Measurements from ENCODE around the gene KCNAB1.
"Not testable (repeated sequence)": the region's sequence is repeated elsewhere in the genome, so short reads cannot be mapped to it uniquely, and the experiment has no call there.

The KCNAB1 gene

GRCh38 chr3:156180077-156180476 is 59.7 kb downstream of the KCNAB1 start:
- no peak for DNase-seq

- DNase-seq: no peak
Measured at GRCh38 chr3:156181509-156181908, 61.1 kb downstream of the KCNAB1 start.

DNA sequence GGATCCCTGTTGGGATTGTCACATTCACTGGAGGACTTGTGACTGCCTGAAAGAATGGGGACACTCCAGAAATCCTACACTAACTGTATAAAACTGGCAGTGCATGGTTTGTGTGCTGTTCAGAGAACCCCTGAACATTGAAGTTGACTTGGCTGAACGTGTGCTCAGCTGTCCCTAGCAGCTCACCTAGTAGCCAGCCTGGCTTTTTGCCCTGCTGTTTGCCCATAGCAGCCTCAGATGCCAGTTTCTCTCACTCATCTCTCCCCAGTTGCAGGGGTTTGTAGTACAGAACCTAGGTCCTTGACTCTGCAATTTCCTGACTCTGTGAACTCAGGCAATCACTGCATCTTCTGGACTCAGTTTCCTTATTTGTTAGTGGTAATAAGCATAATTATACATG is 63.0 kb downstream of the KCNAB1 start:
- no peak for DNase-seq

- DNase-seq: no peak
Measured at GRCh38 chr3:156184156-156184555, 63.8 kb downstream of the KCNAB1 start.

GRCh38 chr3:156187146-156187769 is 66.9 kb downstream of the KCNAB1 start:
- no peak for DNase-seq

- no peak for DNase-seq
Measured at GRCh38 chr3:156188757-156189156, 68.4 kb downstream of the KCNAB1 start.

DNA sequence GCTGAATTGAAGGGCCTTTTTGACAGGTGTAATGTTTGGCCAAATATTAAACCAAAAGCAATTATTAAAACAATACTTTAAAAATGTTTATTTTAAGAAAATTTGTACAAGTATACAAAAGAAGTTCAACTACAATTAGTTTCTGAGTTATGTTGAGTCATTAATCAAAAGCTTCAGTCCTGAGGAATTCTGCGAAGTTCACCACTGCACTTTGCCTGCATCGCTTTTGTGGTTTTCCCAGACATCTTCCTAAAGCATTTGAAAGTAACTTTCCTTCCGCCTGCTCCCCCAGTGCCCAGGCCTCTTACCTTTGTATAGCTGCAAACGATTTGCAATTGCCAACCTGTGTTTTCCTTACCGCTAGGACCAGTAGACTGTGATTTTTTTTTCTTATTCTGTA is 69.5 kb downstream of the KCNAB1 start:
- DNase-seq: no peak

DNA sequence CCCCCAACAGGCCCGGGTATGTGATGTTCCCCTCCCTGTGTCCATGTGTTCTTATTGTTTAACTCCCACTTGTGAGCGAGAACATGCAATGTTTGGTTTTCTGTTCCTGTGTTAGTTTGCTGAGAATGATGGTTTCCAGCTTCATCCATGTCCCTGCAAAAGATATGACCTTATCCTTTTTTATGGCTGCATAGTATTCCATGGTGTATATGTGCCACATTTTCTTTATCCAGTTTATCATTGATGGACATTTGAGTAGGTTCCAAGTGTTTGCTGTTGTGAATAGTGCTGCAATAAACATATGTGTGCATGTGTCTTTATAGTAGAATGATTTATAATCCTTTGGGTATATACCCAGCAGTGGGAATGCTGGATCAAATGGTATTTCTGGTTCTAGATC is 74.6 kb downstream of the KCNAB1 start:
- DNase-seq: not testable (repeated sequence)

GRCh38 chr3:156197152-156197551 is 76.8 kb downstream of the KCNAB1 start:
- DNase-seq: not testable (repeated sequence)

GRCh38 chr3:156201411-156202405 is 81.3 kb downstream of the KCNAB1 start:
- no peak for DNase-seq

GRCh38 chr3:156206157-156206556 is 85.8 kb downstream of the KCNAB1 start:
- no peak for DNase-seq

DNA sequence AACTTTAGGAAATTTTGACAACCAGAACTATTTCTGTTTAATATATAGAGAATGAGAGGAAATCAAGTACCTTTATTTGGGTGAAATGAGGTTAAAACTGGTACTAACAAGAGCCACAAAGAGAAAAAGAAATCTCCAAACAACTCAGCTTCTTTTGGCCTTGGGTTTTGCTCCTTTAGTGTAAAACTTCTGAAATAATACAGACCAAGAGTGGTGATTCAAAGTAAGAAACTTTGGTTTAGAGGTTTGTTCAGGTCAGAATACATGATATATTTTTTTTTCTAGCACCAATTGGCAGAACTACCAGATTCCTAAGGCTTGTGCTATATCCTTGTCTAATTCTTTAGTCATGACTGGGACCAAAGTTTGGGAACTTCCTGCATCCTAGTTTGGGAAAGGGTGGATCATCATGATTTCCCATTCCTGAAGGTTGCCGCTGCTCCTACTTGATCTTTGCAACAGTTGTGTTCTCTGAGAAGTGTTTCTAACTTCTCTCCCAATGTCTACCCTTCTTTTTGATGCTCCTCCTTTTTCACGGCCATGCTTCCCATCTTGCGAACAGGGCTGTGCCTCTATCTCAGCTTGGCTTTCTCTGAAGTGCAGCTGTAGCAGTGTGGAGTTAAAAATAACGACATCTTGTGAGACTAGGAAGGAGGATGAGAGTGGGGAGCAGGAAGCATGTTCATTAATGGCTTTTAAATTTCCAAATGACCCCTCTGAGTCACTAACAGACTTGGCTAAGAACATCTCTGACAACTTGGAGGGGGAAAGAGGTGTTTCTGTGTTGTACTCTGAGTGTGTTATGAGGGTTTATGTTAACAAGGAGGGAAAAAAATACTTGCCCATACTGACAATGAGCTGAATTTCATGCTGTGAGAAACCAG is 87.7 kb downstream of the KCNAB1 start:
- DNase-seq: no peak

GRCh38 chr3:156209631-156210335 is 89.4 kb downstream of the KCNAB1 start:
- no peak for DNase-seq

- DNase-seq: no peak
Measured at GRCh38 chr3:156211583-156211982, 91.2 kb downstream of the KCNAB1 start.

- DNase-seq: no peak
Measured at GRCh38 chr3:156214676-156215075, 94.3 kb downstream of the KCNAB1 start.

GRCh38 chr3:156215751-156216150 is 95.4 kb downstream of the KCNAB1 start:
- DNase-seq: no peak

GRCh38 chr3:156216216-156216615 is 95.8 kb downstream of the KCNAB1 start:
- no peak for DNase-seq

GRCh38 chr3:156216852-156217251 is 96.5 kb downstream of the KCNAB1 start:
- no peak for DNase-seq

DNA sequence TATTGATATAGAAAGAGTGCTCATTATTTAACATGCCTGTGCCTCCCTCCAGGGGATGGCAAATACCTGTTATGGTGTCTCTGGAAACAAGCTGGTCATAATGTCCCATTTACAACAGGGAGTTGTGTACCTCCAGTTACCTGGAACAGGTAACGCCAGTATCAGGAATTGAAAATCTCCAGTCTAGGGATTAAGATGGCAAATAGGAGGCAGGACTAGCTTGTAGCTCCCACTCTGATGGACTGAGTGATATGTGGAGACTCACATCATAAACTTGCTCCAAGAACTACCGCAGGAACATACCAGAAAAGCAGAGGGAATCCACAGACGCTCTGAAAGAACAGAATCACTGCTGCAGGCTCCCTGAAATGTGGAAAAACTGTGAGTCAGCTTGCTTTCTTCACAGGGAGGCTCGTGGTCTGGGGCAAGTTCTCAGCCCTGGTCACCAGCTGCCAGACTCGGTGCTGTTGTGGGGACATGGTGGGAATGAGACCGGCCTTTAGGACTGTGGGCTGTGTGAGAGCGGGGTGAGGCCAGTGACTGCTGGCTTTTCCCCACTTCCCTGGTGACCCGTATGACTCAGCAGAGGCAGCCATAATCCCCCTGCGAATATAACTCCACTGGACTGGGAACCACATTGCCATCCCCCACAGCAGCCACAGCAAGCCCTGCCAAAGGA is 97.4 kb downstream of the KCNAB1 start:
- no peak for DNase-seq

DNA sequence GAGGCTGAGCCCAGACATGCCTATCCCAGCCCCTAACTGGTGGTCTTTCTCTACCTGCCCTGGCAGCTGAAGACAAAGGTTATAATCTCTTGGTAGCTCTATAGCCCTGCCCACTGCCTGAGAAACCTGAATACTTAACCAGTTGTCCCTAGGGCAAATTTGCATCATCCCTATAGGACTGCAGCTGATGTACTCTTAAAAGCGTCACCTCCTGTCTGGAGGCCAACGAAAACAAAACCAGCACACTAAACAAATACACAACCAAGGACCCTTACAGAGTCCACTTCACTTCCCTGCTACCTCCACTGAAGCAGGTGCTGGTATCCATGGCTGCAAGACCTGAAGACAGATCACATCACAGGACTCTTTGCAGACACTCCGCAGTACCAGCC is 98.0 kb downstream of the KCNAB1 start:
- DNase-seq: no peak

GRCh38 chr3:156222381-156222780 is 102.0 kb downstream of the KCNAB1 start:
- DNase-seq: not testable (repeated sequence)

DNA sequence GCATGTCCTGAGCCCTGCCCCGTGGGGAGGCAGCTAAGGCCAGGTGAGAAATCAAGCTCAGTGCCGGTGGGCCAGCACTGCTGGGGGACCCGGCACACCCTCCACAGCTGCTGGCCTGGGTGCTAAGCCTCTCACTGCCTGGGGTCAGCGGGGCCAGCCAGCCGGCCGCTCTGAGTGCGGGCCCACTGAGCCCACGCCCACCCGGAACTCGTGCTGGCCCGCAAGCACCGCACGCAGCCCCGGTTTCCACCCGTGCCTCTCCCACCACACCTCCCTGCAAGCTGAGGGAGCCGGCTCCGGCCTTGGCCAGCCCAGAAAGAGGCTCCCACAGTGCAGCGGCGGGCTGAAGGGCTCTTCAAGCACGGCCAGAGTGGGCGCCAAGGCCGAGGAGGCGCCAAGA is 103.7 kb downstream of the KCNAB1 start:
- not testable (repeated sequence) for DNase-seq

Data from NCI-H1436 treated with DMSO at 0.1 percent for 48 hours (cell line).